Gastroesophageal sphincter (tissue), 3 donors: Measurements from ENCODE around the gene NNAT.

Source experiments
- CTCF ChIP-seq, 4 experiments: fragments of 200-600 bp in 2 of 4; fragments of 450-650 bp in 2 of 4; sonication (generic) in 1 of 4; IDR thresholded peaks; one replicate each; pipeline ENCODE4 v1.5.1; 2017 to 2019; ENCODE audit warnings: antibody characterized with exemption in 4 of 4, mild to moderate bottlenecking in 2 of 4, moderate library complexity in 2 of 4
- POLR2A ChIP-seq, 2 donors: fragments of 450-650 bp; IDR thresholded peaks; one replicate each; pipeline ENCODE4 v1.6.1; 2017; ENCODE audit warnings: antibody characterized with exemption in 2 of 2, mild to moderate bottlenecking in 2 of 2, moderate library complexity in 1 of 2
- POLR2AphosphoS5 ChIP-seq: sonication (generic); formaldehyde crosslinking; IDR thresholded peaks from one replicate; pipeline ENCODE4 v1.6.1; 2017; ENCODE audit warnings: antibody characterized with exemption

GRCh38 chr20:37527638-37528445, 6.8 kb downstream of the NNAT start, which contains the start of gene BLCAP:
- TF ChIP-seq CTCF (IDR thresholded peaks at IDR 0.05) (no peak), POLR2A (IDR thresholded peaks at IDR 0.05) (peak; percentile 87 to 90), POLR2AphosphoS5 (peak; percentile 84)
